B cell (primary cell): ENCODE data around the gene JARID2. TPM values are rescaled to one million over a fixed set of nuclear protein-coding genes. Genes with fewer than 3 reads are reported as not detected.

Experiments
- ATAC-seq: fragments of 200-7000 bp; cut with Tn5 transposase; one replicate; pipeline ENCODE4 v1.10.0; 2021; ENCODE audit warnings: low read depth, mild to moderate bottlenecking, moderate number of reproducible peaks, moderate library complexity
- CTCF ChIA-PET: fragments of 350-600 bp; sonication (Branson Sonifier 250); formaldehyde crosslinking; loops from one replicate; lab custom pipeline; 2021; ENCODE audit warnings: antibody characterized with exemption, inconsistent platforms; lab: Charles Lee
- POLR2A ChIA-PET: fragments of 350-600 bp; sonication (Branson Sonifier 250); formaldehyde crosslinking; loops from one replicate; lab custom pipeline; 2021; ENCODE audit warnings: antibody characterized with exemption; lab: Charles Lee
- DNase-seq: peaks from one replicate; pipeline ENCODE4 v3.0.0; 2013
- H2AFZ ChIP-seq: 2 replicates; pipeline ENCODE4 v1.6.1; 2012; ENCODE audit warnings: mild to moderate bottlenecking, low read depth, low read length; ENCODE audit not compliant: insufficient read depth, poor library complexity, severe bottlenecking
- H3K27ac ChIP-seq, 2 donors: 1 replicate in 1 of 2; 2 replicates in 1 of 2; pipeline ENCODE4 v1.5.1; 2012 to 2013; ENCODE audit warnings: low read length in 2 of 2, mild to moderate bottlenecking in 2 of 2, moderate library complexity in 1 of 2
- H3K27me3 ChIP-seq, 4 experiments: fragments of 200-600 bp in 1 of 4; sonication (generic) in 1 of 4; replicated peaks in 1 of 4; 1 replicate in 2 of 4; 2 replicates in 2 of 4; pipeline versions ENCODE4 v1.6.1 to v1.7.0; 2013 to 2016; ENCODE audit warnings: low read length in 3 of 4, mild to moderate bottlenecking in 2 of 4, mixed read lengths in 1 of 4, moderate library complexity in 1 of 4; ENCODE audit not compliant: insufficient read depth in 4 of 4, control insufficient read depth in 3 of 4; ENCODE audit errors: control extremely low read depth in 1 of 4
- H3K36me3 ChIP-seq, 2 experiments: replicated peaks in 1 of 2; 1 replicate in 1 of 2; 2 replicates in 1 of 2; pipeline versions ENCODE4 v1.6.1 to v1.7.1; 2013; ENCODE audit warnings: low read length in 1 of 2; ENCODE audit not compliant: insufficient read depth in 2 of 2, control insufficient read depth in 1 of 2; ENCODE audit errors: control extremely low read depth in 1 of 2, extremely low read depth in 1 of 2
- H3K4me1 ChIP-seq, 2 donors: fragments of 200-600 bp in 1 of 2; sonication (generic) in 1 of 2; 1 replicate in 1 of 2; 2 replicates in 1 of 2; pipeline versions ENCODE4 v1.5.1 to v1.6.1; 2013 to 2017; ENCODE audit warnings: low read length in 2 of 2; ENCODE audit not compliant: control insufficient read depth in 2 of 2, insufficient read depth in 2 of 2
- H3K4me2 ChIP-seq: replicated peaks from 2 replicates; pipeline ENCODE3; 2012; ENCODE audit warnings: mild to moderate bottlenecking, low read depth, low read length; ENCODE audit not compliant: poor library complexity, severe bottlenecking
- H3K4me3 ChIP-seq, 5 experiments: fragments of 200-600 bp in 1 of 5; sonication (generic) in 1 of 5; 1 replicate in 3 of 5; 2 replicates in 2 of 5; pipeline versions ENCODE4 v1.5.1 to v1.7.0; 2011 to 2016; ENCODE audit warnings: low read length in 4 of 5, mild to moderate bottlenecking in 4 of 5, low read depth in 2 of 5, control low read depth in 1 of 5, moderate library complexity in 1 of 5; ENCODE audit not compliant: insufficient read depth in 1 of 5; ENCODE audit errors: control extremely low read depth in 1 of 5, extremely low read depth in 1 of 5
- H3K79me2 ChIP-seq: fragments of 200-600 bp; sonication (generic); one replicate; pipeline ENCODE4 v1.6.0; 2016; ENCODE audit warnings: low read length; ENCODE audit not compliant: control insufficient read depth, insufficient read depth
- H3K9ac ChIP-seq: fragments of 200-600 bp; sonication (generic); 2 replicates; pipeline ENCODE4 v1.6.1; 2017; ENCODE audit warnings: mild to moderate bottlenecking, low read length, moderate library complexity
- H3K9me3 ChIP-seq, 3 donors: one replicate each; pipeline versions ENCODE4 v1.6.1 to v1.7.1; 2013; ENCODE audit warnings: low read length in 2 of 3; ENCODE audit not compliant: control insufficient read depth in 2 of 3, insufficient read depth in 1 of 3; ENCODE audit errors: control extremely low read depth in 1 of 3
- H4K20me1 ChIP-seq: 2 replicates; pipeline ENCODE4 v1.6.0; 2012; ENCODE audit warnings: mild to moderate bottlenecking, low read length; ENCODE audit not compliant: insufficient read depth, control insufficient read depth, poor library complexity, severe bottlenecking
- H3K27ac Mint-ChIP-seq: one replicate; pipeline ENCODE4 v1.8.0; 2021; ENCODE audit warnings: mixed read lengths
- H3K27me3 Mint-ChIP-seq: one replicate; pipeline ENCODE4 v1.8.0; 2021; ENCODE audit warnings: mixed read lengths
- H3K4me1 Mint-ChIP-seq: one replicate; pipeline ENCODE4 v1.8.0; 2021; ENCODE audit warnings: mixed read lengths
- H3K4me3 Mint-ChIP-seq: one replicate; pipeline ENCODE4 v1.8.0; 2021; ENCODE audit warnings: mixed read lengths
- H3K9me3 Mint-ChIP-seq: one replicate; pipeline ENCODE4 v1.8.0; 2022; ENCODE audit warnings: mixed read lengths; ENCODE audit not compliant: insufficient read depth
- EZH2 ChIP-seq: IDR thresholded peaks from 2 replicates; pipeline ENCODE4 v1.6.1; 2012; ENCODE audit warnings: borderline replicate concordance, low read depth, mild to moderate bottlenecking, moderate library complexity, low read length; ENCODE audit not compliant: insufficient read depth, poor library complexity, severe bottlenecking
- WGBS: methylation state at CpG from one replicate; pipeline ENCODE4 v1.1.5; 2013; ENCODE audit warnings: missing lambda C conversion rate; ENCODE audit not compliant: insufficient coverage; 5-methylcytosine and 5-hydroxymethylcytosine counted together
- intact Hi-C: fragments of 100-400 bp; cut with micrococcal nuclease; formaldehyde crosslinking; loops from one replicate; pipeline ENCODE4 v1.10.0; 2022
- polyA plus RNA-seq: library from polyadenylated mRNA; depleted of rRNA; stranded (reverse); fragments of >200 nt; gene quantifications from 2 replicates; pipeline ENCODE4 v1.2.3, GENCODE V29; 2012
- total RNA-seq, 2 donors: library from RNA; stranded (reverse); fragments of 120-200 nt in 1 of 2; gene quantifications; 1 replicate in 1 of 2; 2 replicates in 1 of 2; pipeline versions ENCODE4 v1.2.3 to v1.2.4, GENCODE V29; 2013 to 2022
- TF ChIP-seq, protein P1 (sequence below): fragments of 200-600 bp; IDR thresholded peaks from one replicate; pipeline ENCODE4 v1.8.0; 2022; ENCODE audit warnings: antibody characterized with exemption, mild to moderate bottlenecking

JARID2 gene
- total and polyA plus RNA-seq, 2 donors (not counting 1 experiment from before 2014, with no cell fraction given), result 11.0 to 58.1 TPM

GRCh38 chr6:15375018-15375417 lies 129.1 kb downstream of the JARID2 start:
- ATAC-seq (no peak), DNase-seq (no peak)
- H3K36me3 ChIP-seq, result peaks cover 0 to 17% of the 10 kb centered on the region in 2 experiments
- no peaks in the 10 kb centered on the region for H3K9me3 ChIP-seq
- Mint-ChIP-seq H3K4me3 (no peak overlapping the region), H3K27ac (no peak overlapping the region), H3K27me3 (no peaks in the 10 kb centered on the region), H3K4me1 (peaks cover 48% of the 10 kb centered on the region), H3K9me3 (no peaks in the 10 kb centered on the region)
- peaks cover under 1 to 15% of the 10 kb centered on the region in 2 donors for H3K4me1 ChIP-seq
- H4K20me1 ChIP-seq, result peaks cover 95% of the 10 kb centered on the region
- POLR2A ChIA-PET, result no interaction called here
- H3K27ac ChIP-seq, result no peak overlapping the region
- no peak overlapping the region for H2AFZ ChIP-seq
- no peaks in the 10 kb centered on the region for H3K27me3 ChIP-seq
- intact Hi-C loops, result no loop called here
- H3K79me2 ChIP-seq, result peaks cover 100% of the 10 kb centered on the region
- H3K4me3 ChIP-seq, result no peak overlapping the region
- no peak overlapping the region for H3K9ac ChIP-seq
- H3K4me2 ChIP-seq, result no peak overlapping the region
- WGBS, result no CpG with 5 or more reads among the region's 2 CpGs
- TF ChIP-seq, protein P1, sequence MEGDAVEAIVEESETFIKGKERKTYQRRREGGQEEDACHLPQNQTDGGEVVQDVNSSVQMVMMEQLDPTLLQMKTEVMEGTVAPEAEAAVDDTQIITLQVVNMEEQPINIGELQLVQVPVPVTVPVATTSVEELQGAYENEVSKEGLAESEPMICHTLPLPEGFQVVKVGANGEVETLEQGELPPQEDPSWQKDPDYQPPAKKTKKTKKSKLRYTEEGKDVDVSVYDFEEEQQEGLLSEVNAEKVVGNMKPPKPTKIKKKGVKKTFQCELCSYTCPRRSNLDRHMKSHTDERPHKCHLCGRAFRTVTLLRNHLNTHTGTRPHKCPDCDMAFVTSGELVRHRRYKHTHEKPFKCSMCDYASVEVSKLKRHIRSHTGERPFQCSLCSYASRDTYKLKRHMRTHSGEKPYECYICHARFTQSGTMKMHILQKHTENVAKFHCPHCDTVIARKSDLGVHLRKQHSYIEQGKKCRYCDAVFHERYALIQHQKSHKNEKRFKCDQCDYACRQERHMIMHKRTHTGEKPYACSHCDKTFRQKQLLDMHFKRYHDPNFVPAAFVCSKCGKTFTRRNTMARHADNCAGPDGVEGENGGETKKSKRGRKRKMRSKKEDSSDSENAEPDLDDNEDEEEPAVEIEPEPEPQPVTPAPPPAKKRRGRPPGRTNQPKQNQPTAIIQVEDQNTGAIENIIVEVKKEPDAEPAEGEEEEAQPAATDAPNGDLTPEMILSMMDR, result no peak
- no peak for TF ChIP-seq EZH2
- CTCF ChIA-PET, result no interaction called here

DNA sequence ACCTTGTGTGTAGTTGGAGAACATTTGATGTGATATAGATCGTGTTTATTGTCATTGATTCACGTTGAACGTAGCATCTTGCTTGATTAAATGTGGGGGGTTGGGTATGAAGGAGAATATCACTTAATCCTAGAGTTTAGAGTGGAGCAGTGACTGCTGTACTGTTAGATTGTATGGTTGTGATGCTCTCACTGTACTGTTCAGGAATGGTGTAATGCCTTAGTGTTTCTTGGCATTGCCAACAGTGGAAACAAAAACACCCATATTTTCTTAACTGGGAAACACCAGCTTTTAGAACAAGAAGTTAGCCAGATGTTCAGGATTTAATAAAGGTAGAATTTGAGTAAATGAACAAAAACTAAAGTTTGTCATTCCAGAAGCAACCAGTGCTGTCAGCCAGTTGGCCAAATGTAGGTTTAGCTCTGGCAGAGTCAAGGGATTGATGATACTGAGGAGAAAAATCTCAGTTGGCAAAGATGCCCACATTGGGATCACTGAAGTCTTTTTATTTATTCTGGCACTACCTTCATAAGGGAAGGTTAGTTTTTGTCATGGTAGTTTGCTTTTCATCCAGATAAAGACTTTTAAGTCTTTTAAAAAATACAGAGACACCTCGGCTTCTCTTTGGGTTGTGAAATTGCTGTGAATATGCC lies 129.9 kb downstream of the JARID2 start:
- peaks cover 4 to 17% of the 10 kb centered on the region in 2 donors for H3K4me1 ChIP-seq

More for the DNA sequence above, 129.9 kb downstream of the JARID2 start:
- ChIA-PET CTCF (no interaction called here), POLR2A (no interaction called here)
- no peak for TF ChIP-seq EZH2
- TF ChIP-seq, protein P1, result no peak
- H3K4me2 ChIP-seq, result no peak overlapping the region
- no peak overlapping the region for H3K4me3 ChIP-seq
- WGBS, result 100% methylated on average over 4 of the region's 4 CpGs
- no peak overlapping the region for H2AFZ ChIP-seq
- DNase-seq, result no peak
- H3K9me3 Mint-ChIP-seq, result no peaks in the 10 kb centered on the region
- H3K9ac ChIP-seq, result no peak overlapping the region
- H4K20me1 ChIP-seq, result peaks cover 95% of the 10 kb centered on the region
- ATAC-seq, result no peak
- H3K4me1 Mint-ChIP-seq, result peaks cover 47% of the 10 kb centered on the region
- intact Hi-C loops, result no loop called here
- no peak overlapping the region for H3K27ac ChIP-seq
- H3K9me3 ChIP-seq, result no peaks in the 10 kb centered on the region
- no peaks in the 10 kb centered on the region for H3K27me3 Mint-ChIP-seq
- no peak overlapping the region for H3K4me3 Mint-ChIP-seq
- H3K27me3 ChIP-seq, result no peaks in the 10 kb centered on the region
- H3K27ac Mint-ChIP-seq, result no peak overlapping the region
- H3K79me2 ChIP-seq, result peaks cover 100% of the 10 kb centered on the region
- peaks cover 0 to 17% of the 10 kb centered on the region in 2 experiments for H3K36me3 ChIP-seq
